ENCODE measurements around the gene CAMK1G. TPM values are rescaled to one million over a fixed set of nuclear protein-coding genes. Genes with fewer than 3 reads are reported as not detected.

The CAMK1G gene
- polyA plus RNA-seq, 2 donors, result 0.01 TPM; not detected in 1

GRCh38 chr1:209621741-209622655, 38.5 kb downstream of the CAMK1G start:
- peaks cover 0 to 3% of the 10 kb centered on the region in 2 donors for H3K36me3 ChIP-seq (ENCODE audit: control insufficient read depth in 2 of 2, insufficient read depth in 2 of 2, low read length in 1 of 2)
- peaks cover 4 to 14% of the 10 kb centered on the region in 2 donors for H3K4me1 ChIP-seq (ENCODE audit: control insufficient read depth in 2 of 2, insufficient read depth in 2 of 2, low read length in 1 of 2)
- 60 to 64% methylated on average over 11 of the region's 11 CpGs for WGBS, 2 donors
- H3K27ac ChIP-seq (ENCODE audit: low read depth in 2 of 2, low read length in 1 of 2), result no peak overlapping the region
- no peaks in the 10 kb centered on the region for H3K27me3 ChIP-seq (ENCODE audit: control insufficient read depth in 1 of 2, insufficient read depth in 2 of 2, low read length in 2 of 2)
- no peak overlapping the region for H3K4me3 ChIP-seq (ENCODE audit: low read depth in 1 of 2, low read length in 2 of 2)
- no peaks in the 10 kb centered on the region for H3K9me3 ChIP-seq (ENCODE audit: control insufficient read depth in 2 of 2, insufficient read depth in 1 of 2, low read depth in 1 of 2, low read length in 1 of 2)

- no peak overlapping the region for H3K4me3 ChIP-seq (ENCODE audit: low read depth in 1 of 2, low read length in 2 of 2)
- H3K27ac ChIP-seq (ENCODE audit: low read depth in 2 of 2, low read length in 1 of 2), result no peak overlapping the region
- H3K4me1 ChIP-seq (ENCODE audit: control insufficient read depth in 2 of 2, insufficient read depth in 2 of 2, low read length in 1 of 2), result peaks cover 4 to 20% of the 10 kb centered on the region in 2 donors
- H3K9me3 ChIP-seq (ENCODE audit: control insufficient read depth in 2 of 2, insufficient read depth in 1 of 2, low read depth in 1 of 2, low read length in 1 of 2), result no peaks in the 10 kb centered on the region
- H3K36me3 ChIP-seq (ENCODE audit: control insufficient read depth in 2 of 2, insufficient read depth in 2 of 2, low read length in 1 of 2), result peaks cover 0 to 6% of the 10 kb centered on the region in 2 donors
- WGBS, 2 donors, result 87 to 89% methylated on average over 23 to 24 of the region's 24 CpGs
- H3K27me3 ChIP-seq (ENCODE audit: control insufficient read depth in 1 of 2, insufficient read depth in 2 of 2, low read length in 2 of 2), result no peaks in the 10 kb centered on the region
These were observed 39.6 kb downstream of the CAMK1G start for GRCh38 chr1:209622841-209623829.

GRCh38 chr1:209624558-209625549, 41.3 kb downstream of the CAMK1G start:
- H3K4me1 ChIP-seq (ENCODE audit: control insufficient read depth in 2 of 2, insufficient read depth in 2 of 2, low read length in 1 of 2), result peaks cover 4 to 20% of the 10 kb centered on the region in 2 donors
- no peak overlapping the region for H3K4me3 ChIP-seq (ENCODE audit: low read depth in 1 of 2, low read length in 2 of 2)
- no peak overlapping the region for H3K27ac ChIP-seq (ENCODE audit: low read depth in 2 of 2, low read length in 1 of 2)
- H3K27me3 ChIP-seq (ENCODE audit: control insufficient read depth in 1 of 2, insufficient read depth in 2 of 2, low read length in 2 of 2), result no peaks in the 10 kb centered on the region
- peaks cover 0 to 6% of the 10 kb centered on the region in 2 donors for H3K36me3 ChIP-seq (ENCODE audit: control insufficient read depth in 2 of 2, insufficient read depth in 2 of 2, low read length in 1 of 2)
- WGBS, 2 donors, result 75 to 80% methylated on average over 15 of the region's 15 CpGs
- no peaks in the 10 kb centered on the region for H3K9me3 ChIP-seq (ENCODE audit: control insufficient read depth in 2 of 2, insufficient read depth in 1 of 2, low read depth in 1 of 2, low read length in 1 of 2)

GRCh38 chr1:209625791-209626285, 42.3 kb downstream of the CAMK1G start:
- H3K4me1 ChIP-seq (ENCODE audit: control insufficient read depth in 2 of 2, insufficient read depth in 2 of 2, low read length in 1 of 2), result peaks cover 5 to 21% of the 10 kb centered on the region in 2 donors
- H3K9me3 ChIP-seq (ENCODE audit: control insufficient read depth in 2 of 2, insufficient read depth in 1 of 2, low read depth in 1 of 2, low read length in 1 of 2), result no peaks in the 10 kb centered on the region
- no peak overlapping the region for H3K27ac ChIP-seq (ENCODE audit: low read depth in 2 of 2, low read length in 1 of 2)
- H3K36me3 ChIP-seq (ENCODE audit: control insufficient read depth in 2 of 2, insufficient read depth in 2 of 2, low read length in 1 of 2), result peaks cover 0 to 6% of the 10 kb centered on the region in 2 donors
- no peaks in the 10 kb centered on the region for H3K27me3 ChIP-seq (ENCODE audit: control insufficient read depth in 1 of 2, insufficient read depth in 2 of 2, low read length in 2 of 2)
- WGBS, 2 donors, result 66 to 74% methylated on average over 18 of the region's 18 CpGs
- H3K4me3 ChIP-seq (ENCODE audit: low read depth in 1 of 2, low read length in 2 of 2), result no peak overlapping the region

GRCh38 chr1:209626346-209627026, 43.0 kb downstream of the CAMK1G start:
- H3K27ac ChIP-seq (ENCODE audit: low read depth in 2 of 2, low read length in 1 of 2), result no peak overlapping the region
- H3K9me3 ChIP-seq (ENCODE audit: control insufficient read depth in 2 of 2, insufficient read depth in 1 of 2, low read depth in 1 of 2, low read length in 1 of 2), result no peaks in the 10 kb centered on the region
- H3K4me3 ChIP-seq (ENCODE audit: low read depth in 1 of 2, low read length in 2 of 2), result no peak overlapping the region
- peaks cover 0 to 6% of the 10 kb centered on the region in 2 donors for H3K36me3 ChIP-seq (ENCODE audit: control insufficient read depth in 2 of 2, insufficient read depth in 2 of 2, low read length in 1 of 2)
- WGBS, 2 donors, result 80 to 90% methylated on average over 19 of the region's 19 CpGs
- no peaks in the 10 kb centered on the region for H3K27me3 ChIP-seq (ENCODE audit: control insufficient read depth in 1 of 2, insufficient read depth in 2 of 2, low read length in 2 of 2)
- H3K4me1 ChIP-seq (ENCODE audit: control insufficient read depth in 2 of 2, insufficient read depth in 2 of 2, low read length in 1 of 2), result peaks cover 6 to 19% of the 10 kb centered on the region in 2 donors

- no peaks in the 10 kb centered on the region for H3K9me3 ChIP-seq (ENCODE audit: control insufficient read depth in 2 of 2, insufficient read depth in 1 of 2, low read depth in 1 of 2, low read length in 1 of 2)
- H3K27ac ChIP-seq (ENCODE audit: low read depth in 2 of 2, low read length in 1 of 2), result no peak overlapping the region
- H3K27me3 ChIP-seq (ENCODE audit: control insufficient read depth in 1 of 2, insufficient read depth in 2 of 2, low read length in 2 of 2), result no peaks in the 10 kb centered on the region
- peaks cover 0 to 8% of the 10 kb centered on the region in 2 donors for H3K36me3 ChIP-seq (ENCODE audit: control insufficient read depth in 2 of 2, insufficient read depth in 2 of 2, low read length in 1 of 2)
- peaks cover 8 to 20% of the 10 kb centered on the region in 2 donors for H3K4me1 ChIP-seq (ENCODE audit: control insufficient read depth in 2 of 2, insufficient read depth in 2 of 2, low read length in 1 of 2)
- WGBS, 2 donors, result 61 to 63% methylated on average over 16 of the region's 16 CpGs
- no peak overlapping the region for H3K4me3 ChIP-seq (ENCODE audit: low read depth in 1 of 2, low read length in 2 of 2)
These were observed 43.7 kb downstream of the CAMK1G start for GRCh38 chr1:209627027-209627731.

- H3K36me3 ChIP-seq (ENCODE audit: control insufficient read depth in 2 of 2, insufficient read depth in 2 of 2, low read length in 1 of 2), result peaks cover 0 to 8% of the 10 kb centered on the region in 2 donors
- no peaks in the 10 kb centered on the region for H3K27me3 ChIP-seq (ENCODE audit: control insufficient read depth in 1 of 2, insufficient read depth in 2 of 2, low read length in 2 of 2)
- H3K9me3 ChIP-seq (ENCODE audit: control insufficient read depth in 2 of 2, insufficient read depth in 1 of 2, low read depth in 1 of 2, low read length in 1 of 2), result no peaks in the 10 kb centered on the region
- no peak overlapping the region for H3K27ac ChIP-seq (ENCODE audit: low read depth in 2 of 2, low read length in 1 of 2)
- 43% methylated on average over 16 of the region's 16 CpGs for WGBS, 2 donors
- H3K4me3 ChIP-seq (ENCODE audit: low read depth in 1 of 2, low read length in 2 of 2), result no peak overlapping the region
- H3K4me1 ChIP-seq (ENCODE audit: control insufficient read depth in 2 of 2, insufficient read depth in 2 of 2, low read length in 1 of 2), result peaks cover 8 to 15% of the 10 kb centered on the region in 2 donors
These were observed 44.2 kb downstream of the CAMK1G start for GRCh38 chr1:209627732-209628196.
